VCaP (cell line): Measurements from ENCODE around the gene DDO.

Experiments used
- H3K27ac ChIP-seq: fragments of 450-650 bp; 2 replicates; pipeline ENCODE4 v1.5.1; 2017
- TF ChIP-seq, protein P1 (sequence below): fragments of 450-650 bp; conservative IDR thresholded peaks from 2 replicates; pipeline ENCODE4 v1.5.1; 2017; ENCODE audit warnings: mild to moderate bottlenecking, moderate library complexity

The DDO gene

DNA sequence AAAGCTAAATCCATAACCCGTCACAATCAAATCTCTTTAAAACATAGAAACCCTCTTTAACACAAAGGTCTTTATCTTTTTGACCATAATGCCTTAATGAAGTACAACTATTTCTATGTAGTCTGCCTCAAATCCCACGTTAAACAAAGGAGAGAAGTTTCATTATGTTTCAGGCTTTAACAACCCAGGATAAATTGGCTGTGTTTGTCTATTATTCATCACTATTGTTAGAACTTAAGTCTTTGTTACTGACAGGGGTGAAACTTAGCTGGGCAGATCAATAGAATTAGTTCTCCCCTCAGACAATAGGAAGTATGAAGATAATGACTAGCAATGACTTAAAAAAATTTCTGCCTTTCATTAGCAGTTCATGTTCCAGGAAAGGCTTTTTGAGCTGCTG lies 47.1 kb downstream of the DDO start:
- no peak overlapping the region for H3K27ac ChIP-seq
- TF ChIP-seq, protein P1, sequence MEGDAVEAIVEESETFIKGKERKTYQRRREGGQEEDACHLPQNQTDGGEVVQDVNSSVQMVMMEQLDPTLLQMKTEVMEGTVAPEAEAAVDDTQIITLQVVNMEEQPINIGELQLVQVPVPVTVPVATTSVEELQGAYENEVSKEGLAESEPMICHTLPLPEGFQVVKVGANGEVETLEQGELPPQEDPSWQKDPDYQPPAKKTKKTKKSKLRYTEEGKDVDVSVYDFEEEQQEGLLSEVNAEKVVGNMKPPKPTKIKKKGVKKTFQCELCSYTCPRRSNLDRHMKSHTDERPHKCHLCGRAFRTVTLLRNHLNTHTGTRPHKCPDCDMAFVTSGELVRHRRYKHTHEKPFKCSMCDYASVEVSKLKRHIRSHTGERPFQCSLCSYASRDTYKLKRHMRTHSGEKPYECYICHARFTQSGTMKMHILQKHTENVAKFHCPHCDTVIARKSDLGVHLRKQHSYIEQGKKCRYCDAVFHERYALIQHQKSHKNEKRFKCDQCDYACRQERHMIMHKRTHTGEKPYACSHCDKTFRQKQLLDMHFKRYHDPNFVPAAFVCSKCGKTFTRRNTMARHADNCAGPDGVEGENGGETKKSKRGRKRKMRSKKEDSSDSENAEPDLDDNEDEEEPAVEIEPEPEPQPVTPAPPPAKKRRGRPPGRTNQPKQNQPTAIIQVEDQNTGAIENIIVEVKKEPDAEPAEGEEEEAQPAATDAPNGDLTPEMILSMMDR = no peak

DNA sequence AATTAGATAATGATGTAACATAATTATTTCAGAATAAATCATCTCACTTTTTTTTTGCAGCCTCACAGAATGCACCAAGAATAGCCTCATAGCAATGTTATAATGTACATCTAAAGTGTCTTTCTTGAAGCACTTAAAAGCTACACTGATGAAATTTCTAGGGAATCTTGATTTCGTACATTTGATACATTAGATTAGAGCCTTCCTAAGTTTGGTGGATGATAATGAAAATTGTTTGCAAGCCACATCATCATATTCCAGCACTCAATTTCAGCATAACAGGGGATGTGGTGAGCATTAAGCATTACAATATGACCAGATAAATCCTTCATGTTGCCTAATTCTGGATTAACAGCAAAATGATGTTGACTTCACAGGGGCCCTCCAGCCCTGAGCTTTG lies 47.5 kb downstream of the DDO start:
- no peak overlapping the region for H3K27ac ChIP-seq
- TF ChIP-seq, protein P1 = no peak

- no peak overlapping the region for H3K27ac ChIP-seq
- TF ChIP-seq, protein P1 = no peak
Measured at GRCh38 chr6:110366975-110367374, 48.4 kb downstream of the DDO start.

DNA sequence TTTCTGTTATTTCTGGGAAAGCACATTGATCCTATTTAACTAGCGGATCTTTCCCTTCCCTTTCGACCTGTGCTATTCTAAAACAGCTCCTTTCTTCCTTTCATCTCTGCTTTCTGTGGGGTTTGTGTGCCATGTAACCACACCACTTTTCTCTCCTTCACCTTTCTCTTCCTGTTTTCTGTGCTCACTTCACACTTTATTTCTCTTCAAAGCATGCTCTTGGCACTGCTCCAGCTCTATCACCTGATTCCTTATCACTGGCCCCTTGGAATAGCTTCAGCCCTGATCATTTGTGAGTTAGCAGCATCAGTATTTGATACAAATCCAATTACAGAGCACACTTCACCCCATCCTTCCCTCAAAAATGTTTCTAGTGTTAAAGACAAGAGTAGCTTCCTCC lies 49.1 kb downstream of the DDO start:
- TF ChIP-seq, protein P1 = no peak
- H3K27ac ChIP-seq = no peak overlapping the region

DNA sequence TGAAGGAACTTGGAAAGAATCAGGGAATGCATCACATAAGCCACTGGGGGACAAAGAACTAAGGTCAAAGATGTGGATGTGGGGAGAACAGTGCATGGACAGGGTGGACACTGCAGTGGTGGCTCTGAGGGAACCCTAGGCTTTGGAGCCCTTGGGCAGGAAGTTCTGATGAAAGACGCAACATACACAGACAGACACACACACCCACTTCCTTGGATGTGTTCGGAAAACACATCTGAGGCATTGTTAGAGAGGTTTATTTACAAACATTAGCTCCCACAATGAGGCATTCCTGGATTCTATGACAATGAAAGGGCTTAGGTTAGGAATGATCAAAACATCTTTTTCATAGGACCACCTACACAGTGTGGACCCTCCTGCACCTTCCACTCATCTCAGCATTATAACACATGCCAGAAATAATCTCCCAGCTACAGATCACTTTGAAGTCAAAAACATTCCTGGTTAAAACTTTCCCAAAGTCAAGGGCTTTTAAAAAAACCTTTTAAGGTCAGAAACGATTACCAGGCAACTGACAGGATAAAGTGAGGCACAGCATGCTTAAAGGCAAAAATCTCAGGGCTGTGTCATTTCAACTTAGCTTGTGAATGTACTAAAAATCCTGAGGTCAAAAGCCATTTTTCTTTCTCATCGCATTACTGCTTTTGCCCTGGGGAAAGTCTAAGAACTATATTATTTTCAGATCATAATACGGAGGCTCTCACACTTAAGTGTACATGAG lies 50.8 kb downstream of the DDO start:
- TF ChIP-seq, protein P1 = no peak

DNA sequence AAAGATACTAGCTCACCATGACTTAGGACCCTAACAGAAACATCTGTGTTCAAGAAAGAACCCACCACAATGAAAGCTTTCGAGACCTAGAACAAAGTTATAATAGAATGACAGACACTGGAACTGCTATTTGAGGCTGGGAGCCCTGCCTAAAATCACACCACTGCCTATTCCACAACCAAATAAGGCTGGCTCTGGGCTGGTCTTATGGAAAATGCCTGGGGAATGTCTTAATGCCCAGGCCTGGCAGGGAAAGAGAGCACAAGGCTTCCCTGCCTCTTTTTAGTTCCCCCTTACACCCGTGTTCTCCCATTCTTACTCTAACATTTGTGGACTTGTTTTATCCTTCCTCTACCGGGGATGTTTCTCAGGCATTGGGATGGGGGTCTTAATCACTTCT lies 51.6 kb downstream of the DDO start:
- TF ChIP-seq, protein P1 = no peak
- no peak overlapping the region for H3K27ac ChIP-seq

More for the DNA sequence above, 50.8 kb downstream of the DDO start:
- no peak overlapping the region for H3K27ac ChIP-seq

DNA sequence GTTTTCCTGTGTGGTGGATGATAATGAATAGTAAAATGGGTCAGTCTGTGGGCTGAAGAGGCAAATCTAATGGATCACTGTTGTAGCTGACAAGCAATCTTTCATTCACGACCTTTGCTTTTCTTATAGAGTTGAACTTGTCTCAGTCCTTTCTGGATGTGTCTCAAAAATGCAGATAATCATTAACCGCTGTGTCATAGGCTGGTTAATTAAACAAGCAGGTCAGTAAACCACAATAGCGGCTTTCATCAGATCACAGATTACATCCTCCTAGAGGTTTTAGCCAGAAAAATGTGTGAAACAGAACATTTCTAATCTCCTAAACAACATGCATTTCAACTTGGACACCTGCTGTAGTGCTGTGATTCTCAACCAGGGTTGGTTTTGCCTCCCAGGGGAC lies 54.7 kb downstream of the DDO start:
- H3K27ac ChIP-seq = peak overlapping the region; percentile 47; the same call in 1 of the 2 replicates
- TF ChIP-seq, protein P1 = no peak
